GM12878 (cell line): ENCODE results near the gene GPR171. TPM values are rescaled to one million over a fixed set of nuclear protein-coding genes. Genes with fewer than 3 reads are reported as not detected.

ENCODE experiments used
- ATAC-seq: fragments of 200-7000 bp; cut with Tn5 transposase; 3 replicates; pipeline ENCODE4 v1.9.1; 2020; ENCODE audit warnings: mild to moderate bottlenecking, moderate library complexity
- BruUV-seq: library from RNA; stranded (reverse); fragments of 400-500 nt; replicated peaks from 2 replicates; lab custom pipeline; 2021; lab: Mats Ljungman, UMichigan
- CTCF ChIA-PET: fragments of 300-600 bp; sonication (Branson Sonifier 250); formaldehyde crosslinking; extraction: SDS; loops from one replicate; lab custom pipeline; 2021; ENCODE audit warnings: inconsistent platforms; lab: Yijun Ruan, JAX
- POLR2A ChIA-PET: fragments of 350-600 bp; formaldehyde crosslinking; extraction: SDS; loops from one replicate; lab custom pipeline; 2021; ENCODE audit warnings: inconsistent platforms; lab: Charles Lee
- RAD21 ChIA-PET: fragments of 300-600 bp; sonication (Branson Sonifier 250); formaldehyde crosslinking; loops from one replicate; lab custom pipeline; 2023; ENCODE audit warnings: antibody characterized with exemption; ENCODE audit not compliant: unreplicated experiment; lab: Charles Lee
- SMC1A ChIA-PET: fragments of 300-600 bp; sonication (Branson Sonifier 250); formaldehyde crosslinking; loops from one replicate; lab custom pipeline; 2023; ENCODE audit not compliant: unreplicated experiment, uncharacterized antibody; lab: Charles Lee
- DNase-seq: peaks from one replicate; pipeline ENCODE4 v3.0.0-alpha.2; 2011; ENCODE audit warnings: low read depth, low spot score
- FAIRE-seq: peaks from 3 replicates; lab custom pipeline; 2011; peaks lifted over from hg19 to GRCh38; lab: Jason Lieb, UNC
- H2AFZ ChIP-seq: 2 replicates; pipeline ENCODE4 v1.6.0; 2011; ENCODE audit warnings: low read depth, low read length, control low read depth; ENCODE audit not compliant: control insufficient read depth
- H3K27ac ChIP-seq: 2 replicates; pipeline ENCODE4 v1.5.1; 2011; ENCODE audit warnings: control low read depth; ENCODE audit not compliant: control insufficient read depth, insufficient read depth
- H3K27me3 ChIP-seq, 2 experiments: replicated peaks in 1 of 2; 2 replicates each; pipeline versions ENCODE4 v1.6.0 to v1.6.1; 2011; ENCODE audit warnings: low read length in 1 of 2; ENCODE audit not compliant: control insufficient read depth in 2 of 2, insufficient read depth in 2 of 2
- H3K36me3 ChIP-seq, 2 experiments: 2 replicates each; pipeline ENCODE4 v1.5.1; 2011; ENCODE audit warnings: low read length in 1 of 2; ENCODE audit not compliant: control insufficient read depth in 2 of 2, insufficient read depth in 2 of 2
- H3K4me1 ChIP-seq: 2 replicates; pipeline ENCODE4 v1.6.1; 2011; ENCODE audit warnings: mild to moderate bottlenecking, low read length, moderate library complexity, mixed read lengths; ENCODE audit not compliant: control insufficient read depth, insufficient read depth
- H3K4me2 ChIP-seq: 2 replicates; pipeline ENCODE4 v1.6.0; 2011; ENCODE audit warnings: control low read depth; ENCODE audit not compliant: control insufficient read depth, insufficient read depth
- H3K4me3 ChIP-seq: fragments of 200-600 bp; sonication (generic); 2 replicates; pipeline ENCODE4 v1.5.1; 2016
- H3K79me2 ChIP-seq: 2 replicates; pipeline ENCODE4 v1.6.0; 2011; ENCODE audit warnings: low read length; ENCODE audit not compliant: control insufficient read depth, insufficient read depth
- H3K9ac ChIP-seq: 2 replicates; pipeline ENCODE4 v1.8.0; 2011; ENCODE audit warnings: low read length, control low read depth, mixed read lengths; ENCODE audit not compliant: control insufficient read depth, insufficient read depth
- H3K9me3 ChIP-seq: replicated peaks from 3 replicates; pipeline ENCODE4 v1.5.1; 2011; ENCODE audit warnings: mild to moderate bottlenecking, low read length; ENCODE audit not compliant: control insufficient read depth, insufficient read depth
- H4K20me1 ChIP-seq: 2 replicates; pipeline ENCODE4 v1.6.0; 2011; ENCODE audit not compliant: control insufficient read depth, insufficient read depth
- E4F1 ChIP-seq: fragments of 450-650 bp; IDR thresholded peaks from 2 replicates; pipeline ENCODE4 v1.6.1; 2018; ENCODE audit warnings: borderline replicate concordance, mild to moderate bottlenecking; ENCODE audit not compliant: partially characterized antibody
- HDAC2 ChIP-seq: fragments of 200-600 bp; sonication (generic); IDR thresholded peaks from 2 replicates; pipeline ENCODE4 v1.6.1; 2017
- IKZF2 ChIP-seq, 2 experiments: fragments of 450-650 bp; IDR thresholded peaks; 2 replicates each; pipeline ENCODE4 v1.6.1; 2017; ENCODE audit warnings: mild to moderate bottlenecking in 2 of 2, moderate library complexity in 2 of 2
- IRF4 ChIP-seq: IDR thresholded peaks from 2 replicates; pipeline ENCODE4 v1.6.1; 2011; ENCODE audit warnings: low read depth, low read length
- NFXL1 ChIP-seq: fragments of 450-650 bp; IDR thresholded peaks from 2 replicates; pipeline ENCODE4 v1.6.1; 2017; ENCODE audit warnings: antibody characterized with exemption, mild to moderate bottlenecking, borderline replicate concordance
- NKRF ChIP-seq: fragments of 450-650 bp; conservative IDR thresholded peaks from 2 replicates; pipeline ENCODE4 v1.6.1; 2017; ENCODE audit warnings: mild to moderate bottlenecking, moderate library complexity
- PAX8 ChIP-seq: fragments of 450-650 bp; IDR thresholded peaks from 2 replicates; pipeline ENCODE4 v1.6.1; 2017; ENCODE audit warnings: mild to moderate bottlenecking, moderate library complexity
- POLR2A ChIP-seq: IDR thresholded peaks from 2 replicates; pipeline ENCODE4 v1.6.1; 2011; ENCODE audit warnings: low read depth, mild to moderate bottlenecking, low read length
- RFX5 ChIP-seq: IDR thresholded peaks from 2 replicates; pipeline ENCODE4 v1.6.1; 2011; ENCODE audit warnings: low read depth, low read length, improper control_type of control experiment
- SP1 ChIP-seq: IDR thresholded peaks from one replicate; pipeline ENCODE4 v1.6.1; 2011; ENCODE audit warnings: low read depth, low read length
- SREBF1 ChIP-seq: IDR thresholded peaks from 2 replicates; pipeline ENCODE4 v1.6.1; 2012; ENCODE audit warnings: mild to moderate bottlenecking, low read length
- YY1 ChIP-seq: IDR thresholded peaks from 2 replicates; pipeline ENCODE4 v1.6.1; 2011; ENCODE audit warnings: low read depth, mild to moderate bottlenecking, low read length
- WGBS: methylation state at CpG from one replicate; pipeline ENCODE4 v1.1.6; 2016; ENCODE audit warnings: low lambda C conversion rate; ENCODE audit not compliant: insufficient replicate concordance, insufficient coverage; ENCODE audit errors: missing lambda C conversion rate; 5-methylcytosine and 5-hydroxymethylcytosine counted together
- in situ Hi-C: fragments of 300-500 bp; cut with MboI; formaldehyde crosslinking; loops from 9 replicates; pipeline ENCODE4 v1.14.3; 2018; ENCODE audit warnings: mixed read lengths
- intact Hi-C: fragments of 100-400 bp; cut with micrococcal nuclease; formaldehyde crosslinking; loops from one replicate; pipeline ENCODE4 v1.14.2; 2022; ENCODE audit not compliant: unreplicated experiment
- polyA plus RNA-seq, 11 experiments: library from polyadenylated mRNA; depleted of rRNA in 4 of 11; unstranded in 6 of 11; stranded (reverse) in 5 of 11; fragments of >200 nt; fragmentation: Nextera tagmentation in 4 of 11; fragmentation: Illumina TruSeq in 1 of 11; extraction: Ambion mirVana in 4 of 11; extraction: Trizol in 1 of 11; gene quantifications; 1 replicate in 1 of 11; 2 replicates in 10 of 11; pipeline versions ENCODE4 v1.2.1 to v1.2.3, GENCODE V29; 2011 to 2016; ENCODE audit warnings: inconsistent platforms in 2 of 11, missing spikeins in 2 of 11, low read depth in 1 of 11
- total RNA-seq, 4 experiments: library from RNA; depleted of rRNA in 3 of 4; stranded (reverse); fragments of >200 nt in 3 of 4; fragmentation: Illumina TruSeq in 1 of 4; extraction: Trizol in 1 of 4; gene quantifications; 2 replicates each; pipeline versions ENCODE4 v1.2.1 to v1.2.3, GENCODE V29; 2013 to 2021

Gene GPR171
- total and polyA plus RNA-seq, 10 of the 15 experiments (the other 5 are each of a cell fraction or from before 2014, with no cell fraction given) = 0.05 to 0.07 TPM; not detected in 8

GRCh38 chr3:151227807-151228665 is 25.0 kb upstream of the GPR171 start (continued):
- TF ChIP-seq YY1 (peak; percentile 55; the same call in 1 of the 2 replicates), NKRF (no peak), RFX5 (peak; percentile 28; the same call in 1 of the 2 replicates), IRF4 (peak; percentile 51; the same call in 1 of the 2 replicates)

DNA sequence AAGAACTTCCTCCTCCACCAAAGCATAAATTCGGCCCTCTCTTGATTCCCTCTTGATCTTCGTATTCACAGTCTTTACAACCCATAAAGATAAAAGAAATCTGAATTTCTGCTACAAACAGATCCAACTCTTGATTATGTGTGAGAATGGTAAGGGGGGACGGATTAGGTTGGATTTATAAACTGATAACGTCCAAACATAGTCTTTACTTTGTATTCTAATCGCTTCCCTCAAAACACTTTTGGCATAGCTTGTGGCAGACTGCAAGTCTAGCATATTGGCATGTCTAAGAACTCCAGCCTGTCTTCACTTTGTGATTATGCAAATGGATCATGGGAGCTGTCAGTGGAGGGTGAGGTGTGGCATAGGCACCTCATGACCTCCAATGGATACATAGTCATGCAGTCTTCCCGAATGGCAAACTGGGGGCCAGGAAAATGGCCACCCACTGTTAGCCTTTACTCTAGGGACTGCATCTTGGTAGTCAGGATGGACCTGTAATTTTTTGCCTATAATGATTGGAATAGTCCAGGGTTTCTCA is 24.3 kb upstream of the GPR171 start:
- POLR2A ChIA-PET = interaction anchor here (1.3 kb wide), 1 partner anchor 53 kb away, joined by 3 read pairs; no protein-coding TSS in a partner anchor
- Histone ChIP-seq H3K4me2 (0 out of 2 replicates have a peak overlapping the region, but pooled peaks have one; percentile 30), H3K9me3 (no peaks in the 10 kb centered on the region), H3K4me1 (peaks cover 9% of the 10 kb centered on the region), H3K27me3 (no peaks in the 10 kb centered on the region), H3K79me2 (no peaks in the 10 kb centered on the region), H3K36me3 (no peaks in the 10 kb centered on the region), H3K9ac (no peak overlapping the region), H3K27ac (no peak overlapping the region), H4K20me1 (no peaks in the 10 kb centered on the region), H3K4me3 (no peak overlapping the region), H2AFZ (no peak overlapping the region; the same call in 1 of the 2 replicates)
- DNase-seq (no peak), ATAC-seq (peak; percentile 46), FAIRE-seq (no peak)
- SMC1A ChIA-PET = interaction anchor here (0.6 to 7.6 kb wide), 18 partner anchors 9 to 611 kb away, joined by 3 to 98 read pairs (median 6); partner anchors contain the start of genes GPR171 and P2RY14
- BruUV-seq = no TSS peak
- 72% methylated on average over 6 of the region's 6 CpGs for WGBS
- in situ Hi-C loops = loop anchor here (5.0 kb wide), 2 partner anchors 50 to 60 kb away; partner anchors contain the start of gene P2RY14
- RAD21 ChIA-PET = interaction anchor here (0.7 to 3.5 kb wide), 7 partner anchors 17 to 71 kb away, joined by 3 to 50 read pairs (median 5); partner anchors contain the start of gene P2RY14
- intact Hi-C loops = loop anchor here (1.0 kb wide), 3 partner anchors 56 to 100 kb away; no protein-coding TSS in a partner anchor
- CTCF ChIA-PET = interaction anchor here (0.7 to 8.7 kb wide), 32 partner anchors 10 to 688 kb away, joined by 3 to 182 read pairs (median 7); partner anchors contain the start of genes GPR171, P2RY13 and P2RY14
- TF ChIP-seq IKZF2 (IDR thresholded peaks at IDR 0.05) (peak in 1 of 2 experiments; percentile 26; a peak in 1 of 4 replicates), SP1 (no peak), POLR2A (no peak), YY1 (no peak), PAX8 (no peak), E4F1 (no peak), SREBF1 (no peak), NKRF (no peak), IRF4 (no peak), NFXL1 (no peak), HDAC2 (no peak)
